Renal pelvis (tissue), 4 donors: ENCODE measurements around the gene SHD. TPM values are rescaled to one million over a fixed set of nuclear protein-coding genes. Genes with fewer than 3 reads are reported as not detected.
A peak's percentile ranks its signal among the peaks of the same experiment; 100 is the strongest.
"Not testable (repeated sequence)": the region's sequence is repeated elsewhere in the genome, so short reads cannot be mapped to it uniquely, and the experiment has no call there.

Experiments
- DNase-seq: peaks from one replicate; pipeline ENCODE4 v3.0.0-alpha.2; 2013
- polyA plus RNA-seq, 3 donors: library from polyadenylated mRNA; unstranded; fragments of 120-200 nt; gene quantifications; one replicate each; pipeline ENCODE4 v1.2.1, GENCODE V29; 2013; ENCODE audit not compliant: insufficient read length in 3 of 3

The SHD gene
- polyA plus RNA-seq, 3 donors: 1.3 to 2.8 (median 2.1) TPM

DNA sequence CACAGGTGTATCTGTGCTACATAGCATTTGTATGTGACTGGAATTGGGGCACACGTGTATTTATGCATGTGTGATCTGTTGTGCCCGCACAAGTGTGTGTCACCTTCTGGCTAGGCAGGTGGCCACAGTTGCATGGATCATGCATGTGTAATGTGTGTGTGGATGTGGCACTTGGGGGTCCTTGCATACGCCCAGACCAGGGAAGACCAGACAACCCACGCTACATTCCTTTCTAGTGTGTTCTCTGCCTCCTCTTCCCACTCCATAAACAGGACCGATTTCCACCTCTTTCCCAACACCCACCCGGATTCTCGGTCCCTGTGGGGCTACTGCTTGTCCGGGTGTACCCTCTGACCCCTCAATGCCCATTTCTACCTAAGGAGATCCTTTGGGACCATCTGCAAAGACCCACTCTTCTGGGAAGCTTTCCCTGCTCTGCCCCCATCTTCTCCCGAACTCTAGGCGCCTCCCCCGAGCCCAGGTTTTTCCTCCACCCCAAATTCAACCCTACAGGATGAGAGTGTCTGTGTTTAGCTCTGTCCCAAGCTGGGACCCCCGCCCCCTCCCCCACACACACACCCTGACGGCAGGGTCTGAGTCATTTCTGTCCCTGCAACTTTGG is 47.3 kb downstream of the SHD start:
- DNase-seq: no peak

GRCh38 chr19:4326837-4327251 is 47.8 kb downstream of the SHD start:
- DNase-seq: no peak

DNA sequence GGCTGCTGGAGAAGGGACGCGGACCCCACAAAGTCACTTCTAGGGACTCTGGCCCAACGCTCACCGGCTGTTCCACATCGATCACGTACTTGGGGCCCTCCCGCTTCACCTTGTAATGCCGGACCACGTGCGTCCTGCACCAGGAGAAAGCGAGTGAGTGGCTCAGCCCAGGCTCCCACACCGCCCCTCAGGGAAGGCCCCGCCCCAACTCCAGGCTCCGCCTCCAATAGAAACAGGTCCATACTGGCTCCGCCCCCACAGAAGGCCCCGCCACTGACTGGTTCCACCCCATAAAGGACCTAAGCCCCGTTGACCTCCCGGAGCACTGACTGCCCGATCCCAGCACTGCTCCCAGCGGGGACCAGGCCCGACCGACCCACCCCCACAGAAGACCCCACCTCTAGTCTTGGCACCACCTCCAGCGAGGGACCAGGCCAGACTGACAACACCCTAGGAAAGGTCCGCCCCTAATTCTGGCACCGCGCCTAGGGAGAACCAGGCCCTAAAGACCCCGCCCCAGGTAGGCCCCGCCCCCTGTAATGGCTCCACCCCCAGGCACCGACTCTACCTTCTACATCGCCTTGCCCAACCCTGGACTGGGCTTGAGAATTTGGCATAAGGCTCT is 48.3 kb downstream of the SHD start:
- DNase-seq: peak; percentile 72

- DNase-seq: no peak
Measured at GRCh38 chr19:4327877-4328242, 48.8 kb downstream of the SHD start.

DNA sequence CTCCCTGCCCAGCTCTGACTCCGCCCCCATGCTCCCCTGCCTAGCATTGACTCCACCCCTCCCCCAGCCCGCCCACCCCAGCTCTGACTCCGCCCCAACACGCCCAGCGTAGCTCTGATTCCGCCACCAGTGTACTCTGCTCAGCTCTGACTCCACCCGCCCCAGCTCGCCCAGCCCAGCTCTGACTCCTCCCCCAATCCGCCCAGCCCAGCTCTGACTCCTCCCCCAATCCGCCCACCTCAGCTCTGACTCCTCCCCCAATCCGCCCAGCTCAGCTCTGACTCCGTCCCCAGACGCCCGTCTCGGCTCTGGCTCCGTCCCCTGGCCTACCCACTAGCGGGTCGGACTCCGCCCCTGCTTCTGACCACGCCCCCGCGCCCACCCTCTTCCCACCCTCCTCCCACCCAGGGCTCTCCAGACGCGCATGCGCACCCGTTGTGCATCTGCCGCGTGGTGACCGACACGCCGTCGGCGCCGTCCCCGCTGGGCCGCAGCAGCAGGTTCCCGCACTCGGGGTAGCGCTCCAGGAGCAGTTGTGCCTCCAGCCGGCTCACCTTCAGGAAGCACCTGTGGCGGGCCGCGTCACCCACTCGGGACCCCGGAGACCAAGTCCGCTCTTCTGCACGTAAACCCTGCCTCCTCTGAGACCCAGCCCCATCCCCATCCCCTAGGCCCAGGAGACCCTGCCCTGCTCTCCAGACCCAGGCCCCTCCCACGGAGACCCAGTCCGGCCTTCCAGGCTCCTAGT is 49.4 kb downstream of the SHD start:
- DNase-seq: peak; percentile 96

DNA sequence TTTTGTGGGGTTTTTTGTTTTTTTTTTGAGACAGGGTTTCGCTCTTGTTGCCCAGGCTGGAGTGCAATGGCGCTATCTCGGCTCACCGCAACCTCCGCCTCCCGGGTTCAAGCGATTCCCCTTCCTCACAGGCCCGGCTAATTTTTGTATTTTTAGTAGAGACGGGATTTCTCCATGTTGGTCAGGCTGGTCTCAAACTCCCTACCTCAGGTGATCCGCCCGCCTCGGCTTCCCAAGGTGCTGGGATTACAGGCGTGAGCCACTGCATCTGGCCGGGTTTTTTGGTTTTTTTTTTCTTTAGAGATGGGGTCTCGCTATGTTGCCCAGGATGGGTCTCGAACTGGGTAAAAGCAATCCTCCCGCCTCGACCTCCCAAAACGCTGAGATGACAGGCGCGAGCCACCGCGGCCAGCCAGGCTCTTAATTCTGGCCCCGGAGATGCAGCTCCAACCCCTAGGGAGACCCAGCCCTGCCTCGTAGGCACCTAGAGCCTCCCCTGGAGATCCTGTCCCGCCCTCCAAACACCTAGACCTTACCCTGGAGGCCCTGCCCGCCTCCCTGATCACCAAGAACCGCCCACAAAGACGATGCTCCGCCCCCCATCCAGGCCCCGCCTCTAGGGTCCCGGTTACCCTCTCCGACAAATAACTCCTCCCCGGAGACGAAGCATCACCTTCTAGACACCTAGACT is 50.1 kb downstream of the SHD start:
- not testable (repeated sequence) for DNase-seq

DNA sequence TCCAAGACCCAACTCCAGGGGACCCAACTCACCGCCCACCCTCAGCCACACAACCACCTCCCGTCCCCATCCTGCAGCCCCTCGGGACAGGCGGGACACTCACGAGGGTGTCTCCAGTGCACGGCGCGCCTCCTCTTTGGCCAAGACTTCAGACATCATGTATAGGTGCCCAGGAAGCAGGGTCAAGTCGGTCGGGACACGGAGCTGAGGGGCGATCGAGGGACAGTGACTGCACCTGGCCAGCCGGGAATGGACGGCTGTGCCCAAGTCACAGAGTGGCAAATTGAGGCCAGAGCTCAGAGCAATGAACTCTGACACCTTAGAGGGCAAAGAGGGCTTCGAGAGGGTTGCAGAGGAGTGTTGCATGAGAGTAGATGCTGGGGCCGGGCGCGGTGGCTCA is 50.8 kb downstream of the SHD start:
- DNase-seq: no peak

GRCh38 chr19:4334929-4335570 is 56.0 kb downstream of the SHD start:
- DNase-seq: no peak

GRCh38 chr19:4337906-4338440 is 58.9 kb downstream of the SHD start:
- no peak for DNase-seq

DNA sequence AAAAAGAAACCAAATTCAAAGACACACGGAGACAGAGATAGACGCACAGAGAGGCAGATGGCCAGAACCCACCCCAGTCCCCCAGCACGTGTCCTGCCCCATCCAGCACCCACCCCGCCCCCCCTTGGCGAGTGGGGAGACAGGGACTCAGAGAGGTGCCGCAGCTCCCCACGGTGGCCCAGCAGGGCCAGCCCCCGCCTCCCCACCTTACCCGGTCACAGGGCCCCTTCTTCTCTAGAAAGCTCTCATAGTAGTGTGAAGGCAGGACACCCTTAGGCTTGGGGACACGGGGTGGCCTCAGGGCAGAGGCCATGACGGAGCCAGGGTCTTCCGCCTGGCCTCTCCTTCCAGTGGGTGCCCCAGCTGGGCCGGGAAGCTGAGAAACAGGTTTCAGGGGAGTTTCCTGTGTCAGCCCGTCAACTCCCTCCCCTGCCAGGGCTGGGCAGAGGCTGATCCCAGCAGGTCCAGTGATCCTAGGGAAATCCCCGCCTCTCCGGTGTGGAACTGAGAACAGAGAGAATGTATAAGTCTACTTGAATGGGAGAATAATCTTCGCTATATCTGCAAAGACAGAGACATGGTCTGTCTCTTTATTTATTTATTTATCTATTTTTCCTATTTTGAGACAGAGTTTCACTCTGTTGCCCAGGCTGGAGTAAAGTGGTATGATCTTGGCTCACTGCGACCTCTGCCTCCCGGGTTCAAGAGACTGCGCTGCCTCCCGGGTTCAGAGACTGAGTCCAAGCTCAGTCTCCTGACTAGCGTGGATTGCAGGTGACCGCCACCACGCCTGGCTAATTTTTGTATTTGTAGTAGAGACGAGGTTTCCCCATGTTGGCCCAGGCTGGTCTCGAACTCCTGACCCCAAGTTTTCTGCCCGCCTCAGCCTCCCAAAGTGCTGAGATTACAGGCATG is 59.6 kb downstream of the SHD start, which contains the start of gene STAP2:
Gene STAP2 (minus strand): TSS at position 387 of the 915 bp plus-strand sequence. CDS start 74 bp downstream, at position 313.
- DNase-seq: no peak

Other genes with a start within 250 kb of the SHD start
- 10 to 100 TPM; 11.3 to 12.4 (median 11.9) TPM for gene ZBTB7A, start 212.4 kb upstream of the SHD start, polyA plus RNA-seq
- 100 to 1,000 TPM; 118 to 137 (median 133) TPM for gene MAP2K2, start 155.1 kb upstream of the SHD start, polyA plus RNA-seq
- 1 to 10 TPM in 2 of 3 donors, under 1 TPM in 1; 0.87 to 1.4 (median 1.1) TPM for gene CREB3L3, start 125.6 kb upstream of the SHD start, polyA plus RNA-seq
- gene SIRT6, start 96.7 kb upstream of the SHD start, polyA plus RNA-seq: 10 to 100 TPM; 21.9 to 29.5 (median 23.3) TPM
- gene ANKRD24, start 96.6 kb upstream of the SHD start, polyA plus RNA-seq: 1 to 10 TPM; 1.1 to 2.4 (median 1.7) TPM
- under 1 TPM; 0.76 to 0.84 (median 0.82) TPM for gene EBI3, start 49.7 kb upstream of the SHD start, polyA plus RNA-seq
- 10 to 100 TPM; 24.0 to 28.1 (median 24.9) TPM for gene YJU2, start 32.2 kb upstream of the SHD start, polyA plus RNA-seq
- under 1 TPM; 0.30 to 0.69 (median 0.41) TPM for gene TMIGD2, start 23.1 kb downstream of the SHD start, polyA plus RNA-seq
- gene FSD1, start 25.3 kb downstream of the SHD start, polyA plus RNA-seq: 1 to 10 TPM; 6.7 to 9.0 (median 8.4) TPM
- 10 to 100 TPM; 24.4 to 33.7 (median 31.4) TPM for gene STAP2, start 59.6 kb downstream of the SHD start, polyA plus RNA-seq
- gene MPND, start 64.3 kb downstream of the SHD start, polyA plus RNA-seq: 10 to 100 TPM; 29.3 to 33.8 (median 31.8) TPM
- 10 to 100 TPM; 63.5 to 82.4 (median 78.2) TPM for gene SH3GL1, start 121.3 kb downstream of the SHD start, polyA plus RNA-seq
- gene CHAF1A, start 123.4 kb downstream of the SHD start, polyA plus RNA-seq: 10 to 100 TPM; 23.6 to 26.1 (median 24.3) TPM
- gene UBXN6, start 178.5 kb downstream of the SHD start, polyA plus RNA-seq: 100 to 1,000 TPM; 108 to 137 (median 111) TPM
- 100 to 1,000 TPM in 1 of 3 donors, 10 to 100 TPM in 2; 89.2 to 106 (median 90.7) TPM for gene HDGFL2, start 193.0 kb downstream of the SHD start, polyA plus RNA-seq
- 1 to 10 TPM; 1.1 to 1.5 (median 1.4) TPM for gene PLIN4, start 239.2 kb downstream of the SHD start, polyA plus RNA-seq